Common myeloid progenitor, CD34-positive (primary cell): Measurements from ENCODE around the gene ACTG2.

ENCODE experiments used
- CTCF ChIA-PET: fragments of 350-600 bp; sonication (Branson Sonifier 250); formaldehyde crosslinking; loops from one replicate; lab custom pipeline; 2021; ENCODE audit warnings: antibody characterized with exemption; lab: Charles Lee
- POLR2A ChIA-PET: fragments of 350-600 bp; sonication (Branson Sonifier 250); formaldehyde crosslinking; loops from one replicate; lab custom pipeline; 2021; ENCODE audit warnings: antibody characterized with exemption; lab: Charles Lee
- DNase-seq, 3 donors: peaks; one replicate each; pipeline versions ENCODE4 v3.0.0 to v3.0.0-alpha.2; 2013
- H3K27ac ChIP-seq, 2 experiments: 1 replicate in 1 of 2; 2 replicates in 1 of 2; pipeline ENCODE4 v1.7.0; 2013; ENCODE audit warnings: inconsistent platforms in 2 of 2, low read length in 2 of 2, mild to moderate bottlenecking in 2 of 2, low read depth in 1 of 2, moderate library complexity in 1 of 2; ENCODE audit not compliant: severe bottlenecking in 2 of 2, insufficient read depth in 1 of 2, poor library complexity in 1 of 2
- H3K27me3 ChIP-seq, 5 experiments: replicated peaks in 2 of 5; 1 replicate in 3 of 5; 2 replicates in 2 of 5; pipeline versions ENCODE4 v1.6.1 to v1.7.0; 2013; ENCODE audit warnings: low read length in 4 of 5, mild to moderate bottlenecking in 2 of 5, moderate library complexity in 2 of 5, inconsistent platforms in 1 of 5; ENCODE audit not compliant: insufficient read depth in 5 of 5, control insufficient read depth in 4 of 5
- H3K36me3 ChIP-seq, 4 experiments: 1 replicate in 2 of 4; 2 replicates in 2 of 4; pipeline versions ENCODE4 v1.6.1 to v1.7.0; 2013; ENCODE audit warnings: low read length in 3 of 4, control low read depth in 1 of 4, mild to moderate bottlenecking in 1 of 4; ENCODE audit not compliant: control insufficient read depth in 4 of 4, insufficient read depth in 4 of 4
- H3K4me1 ChIP-seq, 4 experiments: 1 replicate in 3 of 4; 2 replicates in 1 of 4; pipeline versions ENCODE4 v1.6.1 to v1.7.1; 2013; ENCODE audit warnings: low read length in 3 of 4, mild to moderate bottlenecking in 3 of 4, control low read depth in 1 of 4, inconsistent platforms in 1 of 4, moderate library complexity in 1 of 4; ENCODE audit not compliant: control insufficient read depth in 4 of 4, insufficient read depth in 4 of 4; ENCODE audit errors: control extremely low read depth in 1 of 4
- H3K4me3 ChIP-seq, 7 experiments: 1 replicate in 4 of 7; 2 replicates in 3 of 7; pipeline versions ENCODE4 v1.5.1 to v1.7.0; 2013; ENCODE audit warnings: mild to moderate bottlenecking in 7 of 7, low read length in 6 of 7, moderate library complexity in 6 of 7, inconsistent platforms in 2 of 7, low read depth in 2 of 7, control low read depth in 1 of 7; ENCODE audit not compliant: insufficient read depth in 4 of 7, control insufficient read depth in 1 of 7; ENCODE audit errors: extremely low read depth in 1 of 7
- H3K9me3 ChIP-seq, 5 experiments: 1 replicate in 4 of 5; 2 replicates in 1 of 5; pipeline versions ENCODE4 v1.6.1 to v1.7.1; 2013; ENCODE audit warnings: low read length in 4 of 5, mild to moderate bottlenecking in 2 of 5, inconsistent platforms in 1 of 5, low read depth in 1 of 5, moderate library complexity in 1 of 5; ENCODE audit not compliant: control insufficient read depth in 4 of 5, insufficient read depth in 2 of 5; ENCODE audit errors: control extremely low read depth in 1 of 5
- WGBS: methylation state at CpG from one replicate; pipeline ENCODE4 v1.1.5; 2013; ENCODE audit not compliant: insufficient coverage; 5-methylcytosine and 5-hydroxymethylcytosine counted together

ACTG2 gene

GRCh38 chr2:73927344-73927743 is 34.5 kb downstream of the ACTG2 start:
- H3K4me3 ChIP-seq, result peak overlapping the region in 6 of 7 experiments; percentile 16 to 92 (median 82)
- ChIA-PET CTCF (interaction anchor here (1.0 to 1.2 kb wide), 3 partner anchors 10 to 222 kb away, joined by 3 to 6 read pairs (median 4); no protein-coding TSS in a partner anchor), POLR2A (interaction anchor here (0.6 to 0.7 kb wide), 2 partner anchors 23 to 75 kb away, joined by 3 to 4 read pairs; no protein-coding TSS in a partner anchor)
- H3K9me3 ChIP-seq, result no peaks in the 10 kb centered on the region
- no peaks in the 10 kb centered on the region for H3K27me3 ChIP-seq
- no peak for DNase-seq
- 4% methylated on average over 3 of the region's 6 CpGs for WGBS
- H3K36me3 ChIP-seq, result peaks cover 0 to 20% (median 9%) of the 10 kb centered on the region in 4 experiments
- H3K4me1 ChIP-seq, result peaks cover 5 to 25% (median 16%) of the 10 kb centered on the region in 4 experiments
- H3K27ac ChIP-seq, result peak overlapping the region; percentile 95 to 98

- Histone ChIP-seq H3K36me3 (peaks cover 6 to 29% (median 12%) of the 10 kb centered on the region in 4 experiments), H3K27ac (no peak overlapping the region), H3K27me3 (no peaks in the 10 kb centered on the region), H3K4me1 (peaks cover 5 to 21% (median 16%) of the 10 kb centered on the region in 4 experiments), H3K9me3 (no peaks in the 10 kb centered on the region), H3K4me3 (no peak overlapping the region)
- CTCF ChIA-PET, result interaction anchor here (1.2 to 1.4 kb wide), 2 partner anchors 10 to 192 kb away, joined by 3 to 5 read pairs; no protein-coding TSS in a partner anchor
- WGBS, result 90% methylated on average over 2 of the region's 2 CpGs
- POLR2A ChIA-PET, result no interaction called here
- DNase-seq, result no peak
Measured at GRCh38 chr2:73928963-73929347, 36.1 kb downstream of the ACTG2 start.

- Histone ChIP-seq H3K27ac (no peak overlapping the region), H3K36me3 (peaks cover 6 to 29% (median 14%) of the 10 kb centered on the region in 4 experiments), H3K4me3 (no peak overlapping the region), H3K9me3 (no peaks in the 10 kb centered on the region), H3K27me3 (no peaks in the 10 kb centered on the region), H3K4me1 (peaks cover 5 to 21% (median 16%) of the 10 kb centered on the region in 4 experiments)
- DNase-seq, result no peak
- CTCF ChIA-PET, result interaction anchor here (1.3 to 1.4 kb wide), 2 partner anchors 87 to 190 kb away, joined by 3 read pairs; no protein-coding TSS in a partner anchor
- POLR2A ChIA-PET, result no interaction called here
- WGBS, result 40% methylated on average over 1 of the region's 2 CpGs
Measured at GRCh38 chr2:73930386-73930785, 37.6 kb downstream of the ACTG2 start.

DNA sequence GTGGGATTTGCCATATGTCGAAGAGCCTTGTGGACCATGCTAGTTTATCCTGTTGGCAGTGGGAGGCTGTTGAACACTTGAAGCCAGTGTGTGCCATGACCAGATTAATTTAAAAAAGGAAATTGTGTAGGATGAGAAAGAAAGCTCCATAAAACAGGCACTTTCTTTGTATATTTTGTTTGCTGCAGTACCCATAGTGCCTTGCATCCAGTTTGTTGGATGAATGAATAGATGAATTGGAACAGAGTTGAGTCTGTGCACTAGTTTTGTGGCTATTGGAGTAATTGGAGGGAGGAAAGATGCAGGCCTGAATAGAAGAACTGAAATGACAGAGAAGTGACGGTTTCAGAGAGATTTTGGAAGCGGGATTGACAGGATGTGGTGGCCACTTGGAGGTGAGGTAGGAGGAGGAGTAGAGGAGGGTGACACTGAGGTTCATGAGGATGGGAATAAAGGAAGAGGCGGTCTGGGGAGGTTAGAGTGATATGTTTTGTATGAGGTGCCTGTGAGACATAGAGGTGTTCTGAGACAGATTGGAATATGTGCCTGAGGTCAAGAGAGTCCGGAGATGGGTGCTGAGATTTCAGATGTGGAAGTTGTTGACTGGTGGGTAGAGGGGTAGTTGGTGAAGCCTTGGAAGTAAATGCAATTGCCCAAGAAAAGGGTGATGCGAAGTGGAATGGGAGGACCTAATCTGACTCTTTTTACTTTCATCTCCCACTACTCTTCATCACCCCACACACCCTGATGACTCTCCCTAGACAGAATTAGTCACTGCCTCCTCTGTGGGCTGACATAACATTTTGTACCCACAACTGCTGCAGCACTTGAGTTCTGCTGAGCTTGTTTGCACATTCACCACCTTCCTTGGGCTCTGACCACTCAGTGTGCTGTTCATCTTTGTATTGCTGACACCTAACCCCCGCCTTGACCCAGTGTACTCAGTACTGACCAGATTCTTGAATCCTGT is 39.0 kb downstream of the ACTG2 start:
- H3K27me3 ChIP-seq, result no peaks in the 10 kb centered on the region
- WGBS, result 86% methylated on average over 6 of the region's 7 CpGs
- peaks cover 5 to 19% (median 11%) of the 10 kb centered on the region in 4 experiments for H3K4me1 ChIP-seq
- no peak overlapping the region for H3K4me3 ChIP-seq
- H3K36me3 ChIP-seq, result peaks cover 6 to 37% (median 21%) of the 10 kb centered on the region in 4 experiments
- CTCF ChIA-PET, result interaction anchor here (2.0 kb wide), 1 partner anchor 11 kb away, joined by 4 read pairs; no protein-coding TSS in a partner anchor
- no peaks in the 10 kb centered on the region for H3K9me3 ChIP-seq
- H3K27ac ChIP-seq, result no peak overlapping the region
- POLR2A ChIA-PET, result no interaction called here
- no peak for DNase-seq

DNA sequence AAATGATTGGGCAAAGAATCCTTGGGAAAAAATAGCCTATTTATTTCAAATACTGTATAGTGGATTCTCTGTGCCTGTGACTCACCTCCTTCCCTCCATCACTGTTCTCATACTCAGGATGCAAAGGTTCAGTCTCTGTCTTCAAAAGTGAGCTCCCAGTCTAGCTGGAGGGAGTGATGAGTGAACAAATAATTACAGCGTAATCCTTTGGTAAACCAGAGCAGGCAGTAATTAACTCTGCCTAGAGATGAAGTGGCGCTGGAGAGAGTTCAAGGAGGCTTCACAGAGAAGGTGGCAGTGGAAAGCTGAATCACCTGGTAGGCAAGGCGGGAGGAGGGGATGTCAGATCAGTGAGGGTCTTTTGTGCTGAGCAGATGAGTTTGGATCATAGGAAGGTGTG is 40.4 kb downstream of the ACTG2 start:
- WGBS, result 100% methylated on average over 3 of the region's 3 CpGs
- Histone ChIP-seq H3K36me3 (peaks cover 8 to 44% (median 26%) of the 10 kb centered on the region in 4 experiments), H3K27me3 (no peaks in the 10 kb centered on the region), H3K9me3 (no peaks in the 10 kb centered on the region), H3K4me1 (peaks cover 0 to 10% (median 4%) of the 10 kb centered on the region in 4 experiments), H3K4me3 (no peak overlapping the region), H3K27ac (no peak overlapping the region)
- CTCF ChIA-PET, result interaction anchor here (0.7 to 2.0 kb wide), 4 partner anchors 12 to 218 kb away, joined by 3 to 4 read pairs (median 3); no protein-coding TSS in a partner anchor
- DNase-seq, result no peak
- POLR2A ChIA-PET, result no interaction called here

DNA sequence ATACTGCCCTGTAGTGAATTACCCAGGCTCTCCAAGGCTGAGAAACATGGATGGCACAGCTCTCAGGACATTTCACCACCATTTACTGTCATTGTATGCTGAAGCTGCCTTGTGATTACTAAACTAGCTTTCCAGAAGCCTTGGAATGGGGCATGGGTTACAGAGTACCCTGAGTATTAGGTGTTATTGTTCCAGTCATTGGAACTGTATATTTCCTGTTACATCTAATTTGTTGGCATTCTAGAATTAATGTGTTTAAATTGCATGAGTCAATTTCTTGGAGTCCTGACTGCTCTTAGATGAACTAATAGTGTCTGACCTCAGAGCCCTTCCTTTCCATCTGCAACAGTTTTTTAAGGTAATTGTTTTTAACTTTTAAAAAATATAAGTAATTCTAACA is 42.8 kb downstream of the ACTG2 start:
- ChIA-PET POLR2A (no interaction called here), CTCF (interaction anchor here (4.3 kb wide), 1 partner anchor 53 kb away, joined by 27 read pairs; no protein-coding TSS in a partner anchor)
- no peak overlapping the region for H3K27ac ChIP-seq
- no peak for DNase-seq
- H3K36me3 ChIP-seq, result peaks cover 11 to 40% (median 26%) of the 10 kb centered on the region in 4 experiments
- peaks cover 0 to 4% (median 2%) of the 10 kb centered on the region in 4 experiments for H3K4me1 ChIP-seq
- no peaks in the 10 kb centered on the region for H3K27me3 ChIP-seq
- no peaks in the 10 kb centered on the region for H3K9me3 ChIP-seq
- no peak overlapping the region for H3K4me3 ChIP-seq
